ENCODE measurements around the gene ALK.

Gene ALK

DNA sequence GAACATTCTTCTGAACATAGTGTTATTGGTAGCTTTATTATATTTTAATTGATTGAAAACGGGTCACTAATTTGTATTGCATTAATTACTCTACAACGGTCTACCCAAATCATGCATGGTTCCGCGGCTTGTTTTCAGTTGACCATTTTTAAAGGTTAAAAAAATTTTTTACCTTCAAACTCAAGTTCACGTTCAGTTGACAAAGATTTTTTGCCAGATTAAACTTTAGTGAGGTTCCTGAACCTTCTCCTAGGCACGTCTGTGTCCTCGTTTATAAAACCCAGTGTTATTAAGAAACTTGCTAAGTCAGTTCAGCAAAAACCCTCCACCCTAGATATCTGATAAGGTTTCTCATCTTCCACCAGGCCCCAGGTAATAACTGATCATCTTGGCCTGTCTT lies 331.2 kb downstream of the ALK start:
- TF ChIP-seq, protein P1, sequence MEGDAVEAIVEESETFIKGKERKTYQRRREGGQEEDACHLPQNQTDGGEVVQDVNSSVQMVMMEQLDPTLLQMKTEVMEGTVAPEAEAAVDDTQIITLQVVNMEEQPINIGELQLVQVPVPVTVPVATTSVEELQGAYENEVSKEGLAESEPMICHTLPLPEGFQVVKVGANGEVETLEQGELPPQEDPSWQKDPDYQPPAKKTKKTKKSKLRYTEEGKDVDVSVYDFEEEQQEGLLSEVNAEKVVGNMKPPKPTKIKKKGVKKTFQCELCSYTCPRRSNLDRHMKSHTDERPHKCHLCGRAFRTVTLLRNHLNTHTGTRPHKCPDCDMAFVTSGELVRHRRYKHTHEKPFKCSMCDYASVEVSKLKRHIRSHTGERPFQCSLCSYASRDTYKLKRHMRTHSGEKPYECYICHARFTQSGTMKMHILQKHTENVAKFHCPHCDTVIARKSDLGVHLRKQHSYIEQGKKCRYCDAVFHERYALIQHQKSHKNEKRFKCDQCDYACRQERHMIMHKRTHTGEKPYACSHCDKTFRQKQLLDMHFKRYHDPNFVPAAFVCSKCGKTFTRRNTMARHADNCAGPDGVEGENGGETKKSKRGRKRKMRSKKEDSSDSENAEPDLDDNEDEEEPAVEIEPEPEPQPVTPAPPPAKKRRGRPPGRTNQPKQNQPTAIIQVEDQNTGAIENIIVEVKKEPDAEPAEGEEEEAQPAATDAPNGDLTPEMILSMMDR (IDR thresholded peaks at IDR 0.05): no peak

DNA sequence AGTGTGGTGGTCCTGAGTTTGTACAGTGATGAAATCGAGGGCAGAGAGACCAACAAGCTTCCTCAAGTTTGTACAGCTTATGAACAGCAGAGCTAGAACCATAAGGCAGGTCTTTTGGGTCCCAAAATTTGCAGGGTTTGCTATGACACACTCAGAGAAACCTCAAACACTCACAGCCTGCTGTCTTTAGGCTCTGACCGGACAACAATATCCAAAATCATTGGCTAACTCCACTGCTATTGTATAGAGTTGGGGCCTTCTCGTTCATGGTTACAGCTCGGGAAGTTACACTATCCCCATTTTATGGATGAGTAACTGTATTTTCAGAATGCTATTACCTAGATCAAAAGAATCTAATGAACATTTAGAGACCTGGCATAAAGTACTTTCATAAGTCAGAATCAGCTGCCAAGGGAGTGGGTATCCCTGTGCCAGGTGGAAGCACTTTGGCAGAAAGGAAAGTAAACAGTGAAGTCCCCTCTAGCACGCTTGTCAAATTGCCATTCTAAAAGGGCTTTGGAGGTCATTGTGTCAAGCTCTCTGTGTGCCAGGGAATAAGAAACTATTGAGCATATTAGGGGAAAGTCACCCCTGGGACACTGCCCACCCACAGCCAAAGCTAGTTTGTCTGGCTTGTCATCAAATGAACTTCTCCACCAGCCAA lies 331.8 kb downstream of the ALK start:
- TF ChIP-seq, protein P1 (IDR thresholded peaks at IDR 0.05): no peak

DNA sequence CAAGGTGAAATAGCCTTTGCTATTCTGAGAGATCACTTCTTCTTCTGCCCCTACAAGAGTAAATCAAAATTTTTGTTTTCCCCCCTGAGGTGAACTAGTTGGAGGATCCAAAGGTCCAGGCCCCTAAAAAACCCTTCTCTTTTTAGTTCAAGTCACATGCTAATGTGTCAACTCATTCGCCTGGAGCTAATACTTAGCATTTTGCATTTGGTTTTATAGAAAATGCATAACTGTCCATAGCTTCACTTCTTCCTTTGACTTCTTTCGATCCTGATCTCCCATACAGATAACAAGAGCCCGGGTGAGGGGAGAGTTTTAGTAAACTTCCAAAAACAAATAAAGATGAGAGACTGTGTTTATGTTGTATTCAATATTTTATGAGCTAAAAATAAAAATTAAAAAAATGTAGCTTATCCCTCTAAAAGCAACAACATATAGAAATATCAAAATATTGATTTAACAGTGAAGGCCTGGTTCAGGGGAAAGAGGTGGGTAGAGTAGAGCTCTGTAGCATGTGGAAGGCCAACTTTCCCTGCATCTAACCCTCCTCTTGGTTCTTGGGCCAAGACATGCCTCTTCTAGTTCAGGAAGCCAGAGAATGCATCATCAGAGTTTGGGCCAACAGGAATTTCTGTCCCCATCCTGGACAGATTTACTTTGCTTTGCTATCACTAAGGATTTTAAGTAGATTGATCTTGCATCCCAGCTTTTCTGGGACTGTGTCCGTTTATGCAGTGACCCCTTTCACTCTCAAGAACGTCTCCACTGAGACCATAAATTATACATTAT lies 333.8 kb downstream of the ALK start:
- TF ChIP-seq, protein P1 (IDR thresholded peaks at IDR 0.05): no peak

DNA sequence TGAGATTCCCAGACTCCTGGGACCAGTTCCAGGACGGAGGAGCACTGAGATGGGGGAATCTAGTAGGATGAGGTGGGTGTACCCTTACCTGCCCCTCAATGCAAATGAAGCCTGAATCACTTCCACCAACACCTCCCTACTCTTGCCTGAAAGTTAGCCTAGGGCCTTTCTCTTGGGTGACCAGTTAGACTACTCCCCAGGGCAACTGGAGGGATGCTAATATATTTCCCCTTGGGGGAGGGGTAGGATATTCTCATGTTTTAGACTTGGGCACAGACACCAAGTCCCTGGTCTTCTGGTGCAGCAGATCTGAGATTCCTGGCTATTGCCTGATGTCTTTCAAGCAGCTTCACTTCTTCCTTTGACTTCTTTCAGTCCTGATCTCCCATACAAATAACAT lies 334.5 kb downstream of the ALK start:
- TF ChIP-seq, protein P1 (IDR thresholded peaks at IDR 0.05): no peak

DNA sequence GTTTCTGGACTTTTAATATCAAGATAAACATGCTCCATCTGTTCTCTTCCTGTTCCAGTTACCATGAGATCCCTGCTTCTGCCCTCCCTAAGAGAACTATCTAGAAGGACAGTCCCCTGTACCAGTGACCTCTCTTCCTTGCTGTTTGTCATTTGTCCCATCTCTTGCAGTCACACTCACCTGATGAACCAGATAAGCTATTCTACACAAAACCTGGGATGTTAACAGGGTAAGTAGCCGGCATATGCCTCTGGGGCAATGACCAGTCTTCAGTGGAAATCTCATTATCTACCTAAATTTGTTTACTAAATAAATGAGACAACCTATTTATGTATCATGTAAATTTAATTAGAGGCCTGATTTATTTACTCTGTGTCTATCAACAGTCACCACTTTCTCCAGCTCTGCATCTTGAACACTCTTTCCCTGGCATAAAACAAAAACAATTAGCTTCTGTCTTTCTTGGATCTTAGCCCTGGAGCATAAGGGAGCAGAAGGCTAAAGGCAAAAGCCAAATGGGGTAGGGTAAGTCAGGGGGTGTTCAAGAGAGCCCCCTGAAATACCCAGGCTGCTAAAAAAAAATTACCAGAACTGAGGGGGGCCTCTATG lies 337.7 kb downstream of the ALK start:
- TF ChIP-seq, protein P1 (IDR thresholded peaks at IDR 0.05): no peak

DNA sequence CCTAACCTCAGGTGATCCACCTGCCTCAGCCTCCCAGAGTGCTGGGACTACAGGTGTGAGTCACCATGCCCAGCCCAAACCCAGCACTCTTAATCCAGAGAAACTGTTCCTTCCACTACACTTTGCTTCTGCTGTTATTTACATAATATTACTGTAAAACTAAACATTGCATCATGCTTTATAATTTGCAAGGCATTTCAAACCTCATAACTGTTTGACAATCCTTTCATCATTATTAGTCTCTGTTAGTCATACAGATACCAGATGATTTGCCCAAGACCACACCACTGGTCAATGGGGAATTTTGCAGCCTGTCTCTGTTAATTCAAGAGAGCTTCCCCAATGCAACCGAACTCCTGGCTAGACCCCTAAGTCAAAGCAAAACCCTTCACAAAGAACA lies 338.3 kb downstream of the ALK start:
- TF ChIP-seq, protein P1 (IDR thresholded peaks at IDR 0.05): no peak

DNA sequence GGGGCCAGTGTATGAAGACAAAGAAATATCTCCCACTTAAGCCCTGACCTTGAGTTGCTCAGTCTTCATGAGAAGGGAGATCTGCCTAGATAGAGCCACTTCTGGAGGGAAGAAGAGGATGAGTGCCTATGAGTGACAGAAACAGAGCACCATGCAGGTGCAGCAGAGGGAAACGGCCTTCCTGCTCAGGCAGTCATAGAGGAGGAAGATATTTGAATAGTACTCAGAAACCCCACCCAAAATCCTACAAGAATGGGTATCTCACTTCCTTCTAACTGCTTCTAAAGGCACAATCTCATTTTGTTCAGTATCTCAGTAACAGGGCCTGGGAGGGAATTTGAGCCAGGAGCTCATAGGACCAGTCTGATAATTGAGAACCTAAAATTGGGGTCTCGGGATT lies 339.3 kb downstream of the ALK start:
- TF ChIP-seq, protein P1 (IDR thresholded peaks at IDR 0.05): no peak

Measured in LNCAP (cell line).